GM19455 (cell line): ENCODE data around the gene AQP7.
"Not testable (repeated sequence)": the region's sequence is repeated elsewhere in the genome, so short reads cannot be mapped to it uniquely, and the experiment has no call there.

Source experiments
- ATAC-seq: cut with Tn5 transposase; IDR thresholded peaks from one replicate; pipeline ENCODE4 v1.9.1; 2021; ENCODE audit not compliant: unreplicated experiment

Gene AQP7

DNA sequence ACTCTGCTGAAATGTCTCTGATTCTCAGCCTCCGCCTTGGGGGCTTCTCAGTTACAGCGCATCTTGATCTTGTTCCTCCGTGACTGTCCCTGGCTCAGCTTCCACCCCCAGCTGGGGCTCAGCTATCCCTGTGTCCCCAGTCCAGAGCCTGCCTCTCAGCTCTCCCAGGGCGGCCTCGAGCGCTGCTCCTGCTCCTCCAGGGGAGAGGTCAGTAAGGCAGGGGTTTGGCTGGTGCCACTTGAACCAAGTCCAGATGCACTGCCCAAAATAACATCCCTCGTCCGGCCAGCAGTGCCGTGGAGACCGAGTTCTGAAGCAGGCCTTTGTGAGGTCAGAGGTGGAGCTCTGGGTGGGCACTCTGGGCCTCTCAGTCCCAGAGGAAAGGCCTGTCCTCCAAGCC lies at the start of gene AQP7:
Gene AQP7, minus strand, starts transcription at position 198 of the 400 bp plus-strand sequence. CDS start 1,306 bp downstream, outside the sequence.
- not testable (repeated sequence) for ATAC-seq

DNA sequence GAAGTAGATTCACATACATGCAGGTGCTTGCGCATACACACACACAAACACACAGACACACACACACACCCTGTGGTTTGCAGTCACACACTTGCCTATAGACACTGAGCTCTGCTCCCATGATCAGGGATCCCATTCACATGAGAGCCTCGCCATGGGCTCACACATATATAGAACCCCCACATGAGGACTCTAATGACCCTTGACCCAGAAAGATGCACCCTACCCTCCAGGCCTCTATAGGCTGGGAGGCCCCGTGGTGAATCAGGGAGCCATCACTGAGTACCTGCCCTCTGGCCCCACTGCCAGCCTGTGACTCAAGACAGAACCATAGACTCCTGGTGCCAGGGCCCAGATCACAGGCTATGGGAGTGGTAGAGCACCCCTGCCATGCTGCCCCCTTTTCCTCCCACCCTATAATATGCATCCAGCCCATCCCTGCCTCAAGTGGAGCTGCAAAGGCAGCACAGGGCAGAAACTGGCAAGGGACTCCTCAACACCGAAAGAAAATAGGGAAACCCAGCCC lies 48.3 kb upstream of the AQP7 start:
- no peak for ATAC-seq

DNA sequence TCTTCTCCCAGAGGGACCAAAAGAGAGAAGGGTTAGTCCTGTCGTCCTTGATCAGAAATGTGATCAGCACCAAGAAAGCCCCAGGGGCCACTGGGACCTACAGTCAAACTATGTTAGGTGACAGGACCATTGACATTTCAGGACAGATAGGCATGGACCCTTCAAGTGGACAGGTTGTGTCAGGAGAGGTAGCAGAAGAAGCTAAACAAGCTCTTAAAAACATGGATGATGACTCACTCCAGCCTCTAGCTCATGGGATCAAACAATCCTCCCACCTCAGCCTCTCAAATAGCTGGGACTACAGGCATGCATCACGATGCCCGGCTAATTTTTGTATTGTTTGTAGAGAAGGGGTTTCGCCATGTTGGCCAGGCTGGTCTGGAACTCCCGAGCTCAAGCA lies 47.3 kb upstream of the AQP7 start:
- ATAC-seq = no peak

DNA sequence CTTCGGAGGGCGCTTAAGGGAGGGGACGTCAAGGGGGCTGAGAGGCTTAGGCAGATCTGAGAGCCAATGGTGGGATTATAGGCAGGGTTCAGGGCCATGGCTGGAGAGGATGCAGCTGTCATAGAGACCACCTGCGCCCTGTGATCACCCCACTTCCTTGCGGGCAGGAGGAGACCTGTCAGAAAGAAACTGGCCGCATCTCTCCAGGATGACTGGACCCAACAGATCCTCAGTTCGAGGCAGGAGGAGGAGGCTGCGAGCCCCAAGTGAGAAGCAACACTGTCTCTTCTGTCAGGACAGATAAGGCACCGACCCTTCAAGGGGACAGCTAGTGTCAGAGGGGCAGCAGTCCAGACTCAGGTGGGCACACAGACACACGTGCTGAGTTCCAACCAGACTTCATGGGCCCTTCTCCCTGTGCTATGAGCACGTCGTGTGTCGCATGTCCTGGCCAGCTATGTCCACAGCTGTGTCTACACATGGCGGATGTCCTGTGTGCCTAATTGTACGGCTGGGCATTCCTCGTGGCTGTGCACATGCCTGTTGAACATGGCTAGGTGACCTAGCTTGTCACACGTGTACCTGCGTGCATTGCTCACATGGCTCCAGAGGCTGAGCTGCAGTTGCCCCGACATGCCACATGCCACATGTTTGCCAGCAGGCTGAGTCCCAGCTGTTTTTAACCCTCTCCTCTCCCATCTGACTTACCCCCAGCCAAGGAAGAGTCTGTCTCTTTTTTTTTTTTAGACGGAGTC lies 45.6 kb upstream of the AQP7 start:
- ATAC-seq = no peak

DNA sequence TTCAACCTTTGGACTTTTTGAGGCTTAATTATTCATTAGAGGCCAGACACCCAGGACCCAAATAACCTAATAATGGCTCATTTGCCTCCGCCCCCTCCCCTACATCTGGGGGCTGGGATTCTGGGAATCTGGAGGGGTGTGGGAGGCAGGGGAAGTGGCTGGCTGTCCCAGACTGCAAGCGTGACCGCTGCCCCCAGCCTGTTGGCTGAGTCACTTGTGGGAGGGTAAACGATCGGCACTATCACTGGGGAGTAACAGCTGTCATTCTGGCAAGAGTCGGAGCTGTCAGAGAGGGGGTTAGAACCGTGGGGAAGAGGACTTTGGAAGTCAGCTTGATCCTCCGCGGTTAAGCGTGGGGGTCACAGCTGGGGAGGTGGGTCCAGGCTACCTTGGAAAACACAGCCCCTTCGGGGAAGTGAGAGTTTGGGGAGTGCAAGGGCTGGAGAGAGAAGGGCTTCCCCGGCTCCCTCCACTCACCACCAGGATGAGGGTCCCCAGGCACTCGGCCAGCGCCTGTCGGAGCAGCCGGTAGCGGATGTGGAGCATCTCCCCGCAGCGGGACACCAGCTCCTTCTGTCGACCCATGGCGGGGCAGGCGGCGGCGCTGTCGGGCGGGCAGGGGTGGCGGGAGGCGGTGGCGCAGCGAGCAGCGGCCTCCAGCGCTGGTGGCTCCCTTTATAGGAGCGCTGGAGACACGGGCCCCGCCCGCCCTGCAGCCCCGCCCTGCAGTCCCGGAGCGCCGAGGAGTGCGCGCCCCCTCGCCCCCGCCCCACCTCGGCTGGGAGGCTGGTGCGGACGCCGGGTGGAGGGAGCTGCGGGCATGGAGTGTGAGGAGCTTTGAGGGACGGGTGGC lies 44.8 kb upstream of the AQP7 start, which contains the start of gene AQP3:
Gene AQP3, minus strand, starts transcription at position 648 of the 853 bp plus-strand sequence. Its CDS starts 63 bp downstream, at position 585.
- ATAC-seq = peak; percentile 24

DNA sequence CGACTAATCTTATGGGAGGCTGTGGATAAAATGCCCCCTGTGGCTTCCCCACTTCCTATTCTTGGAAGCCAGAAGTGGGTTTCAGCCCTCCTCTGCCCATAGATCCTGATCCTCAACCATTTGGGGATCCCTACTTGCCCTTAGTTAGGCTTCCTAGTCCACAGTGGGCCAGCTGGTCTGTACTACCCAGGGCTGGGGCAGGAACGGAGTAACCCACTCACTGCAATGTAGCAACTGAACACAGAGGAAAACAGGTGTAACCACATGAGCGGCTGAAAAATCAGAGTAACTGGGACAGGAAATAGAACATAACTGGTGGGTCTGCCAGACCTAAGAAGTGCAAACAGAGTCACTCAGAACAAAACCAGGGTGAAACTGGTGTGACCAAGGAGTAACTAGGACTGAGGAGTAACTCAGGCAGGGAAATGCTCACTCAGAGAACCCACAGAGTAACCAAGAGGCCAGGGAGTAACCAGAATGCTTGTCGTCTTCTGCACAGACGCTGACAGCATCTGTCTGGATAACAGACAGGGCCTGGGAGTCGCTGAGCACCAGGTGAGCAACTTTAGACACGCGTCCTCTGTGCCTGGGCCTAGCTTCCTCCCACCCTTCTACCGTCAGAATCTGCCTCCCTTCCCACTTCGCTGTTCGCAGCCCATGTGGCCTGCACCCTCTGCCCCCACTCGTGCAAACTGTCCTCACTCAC lies 44.0 kb upstream of the AQP7 start:
- ATAC-seq = peak; percentile 89

DNA sequence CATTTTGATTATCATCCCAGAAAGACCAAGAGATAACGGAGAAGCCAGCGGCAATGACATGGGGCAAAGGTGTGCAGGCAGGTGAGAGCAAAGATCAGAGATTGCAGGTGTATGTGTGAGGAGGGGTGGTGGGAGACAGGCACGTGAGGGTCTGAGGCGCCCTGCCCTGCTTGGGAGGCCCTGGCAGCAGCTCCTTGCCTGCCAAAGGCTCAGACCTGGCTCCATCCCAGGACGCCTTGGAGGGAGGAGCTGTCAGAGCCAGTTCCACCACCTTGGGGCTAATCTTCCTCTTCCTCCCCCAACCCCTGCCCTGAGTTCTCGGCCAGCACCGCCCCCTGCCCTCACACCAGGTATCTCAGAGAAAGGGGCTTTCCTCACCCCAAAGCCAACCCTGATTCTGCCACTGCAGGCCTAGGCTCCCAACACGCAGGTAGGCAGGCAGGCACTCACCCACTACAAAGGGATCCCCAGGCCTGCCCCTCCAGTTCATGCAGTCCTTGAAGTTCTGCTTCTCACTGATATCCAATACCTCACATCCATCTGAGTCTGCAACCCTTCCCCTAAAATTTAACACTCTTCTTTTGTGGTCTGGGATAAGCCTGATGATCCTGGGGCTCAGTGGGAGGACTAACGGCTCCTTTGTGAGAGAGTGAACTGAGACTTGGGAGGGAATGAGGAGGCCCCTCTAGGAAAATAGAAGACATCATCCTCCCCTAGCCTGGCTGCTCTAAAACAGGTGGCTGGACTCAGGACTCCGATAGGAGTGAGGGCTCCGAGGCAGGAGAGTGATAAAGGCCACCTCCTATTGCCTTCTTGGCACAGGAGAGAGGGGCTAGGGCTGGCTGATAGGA lies 43.2 kb upstream of the AQP7 start:
- ATAC-seq = no peak

DNA sequence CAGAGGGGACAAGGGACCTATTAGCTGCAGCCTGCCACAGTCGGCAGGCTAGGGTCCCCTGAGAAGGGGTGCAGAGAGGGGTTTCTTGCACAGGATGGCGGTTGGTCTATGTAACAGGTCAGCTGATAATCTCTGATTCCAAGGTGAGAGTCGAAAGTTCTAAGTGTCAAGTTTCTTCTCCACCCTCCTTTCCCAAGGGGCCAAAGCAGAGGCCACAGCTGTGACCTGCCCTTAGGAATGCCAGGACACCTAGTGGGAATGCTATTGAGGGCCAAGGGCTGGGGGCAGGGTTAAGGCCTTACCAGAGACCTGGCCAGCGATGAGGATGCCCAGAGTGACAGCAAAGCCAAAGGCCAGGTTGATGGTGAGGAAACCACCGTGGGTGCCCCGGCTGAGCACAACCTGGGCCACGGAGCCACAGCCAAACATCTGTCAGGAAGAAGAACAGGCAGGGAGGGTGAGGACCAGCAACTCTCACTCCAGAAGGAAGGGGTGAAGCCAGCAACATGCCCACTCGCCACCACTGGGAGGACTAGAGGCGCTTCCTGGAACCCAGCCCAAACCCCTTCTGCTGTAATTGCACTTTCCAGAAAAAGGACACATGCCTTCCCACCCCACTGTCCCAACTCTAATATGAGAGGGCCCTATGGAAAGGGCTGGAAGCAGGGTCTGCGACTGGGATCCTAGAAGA lies 41.2 kb upstream of the AQP7 start:
- ATAC-seq = no peak

DNA sequence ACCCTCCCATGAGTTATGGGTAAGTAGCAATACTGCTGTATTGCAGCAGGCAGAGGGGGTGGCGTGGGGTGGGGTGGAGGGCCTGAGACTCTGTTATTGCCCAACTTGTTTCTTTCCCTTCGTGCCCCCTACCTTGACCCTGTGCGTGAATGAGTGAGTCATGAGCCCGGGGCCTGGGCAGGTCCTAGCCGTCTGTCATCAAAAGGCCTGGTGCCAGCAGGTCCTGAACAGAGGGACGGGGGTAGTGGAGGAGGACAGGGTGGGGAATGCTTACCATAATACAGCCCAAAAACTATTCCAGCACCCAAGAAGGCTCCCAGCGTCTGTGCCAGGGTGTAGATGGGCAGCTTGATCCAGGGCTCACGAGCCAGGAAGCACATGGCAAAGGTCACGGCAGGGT lies 40.7 kb upstream of the AQP7 start:
- ATAC-seq = no peak

DNA sequence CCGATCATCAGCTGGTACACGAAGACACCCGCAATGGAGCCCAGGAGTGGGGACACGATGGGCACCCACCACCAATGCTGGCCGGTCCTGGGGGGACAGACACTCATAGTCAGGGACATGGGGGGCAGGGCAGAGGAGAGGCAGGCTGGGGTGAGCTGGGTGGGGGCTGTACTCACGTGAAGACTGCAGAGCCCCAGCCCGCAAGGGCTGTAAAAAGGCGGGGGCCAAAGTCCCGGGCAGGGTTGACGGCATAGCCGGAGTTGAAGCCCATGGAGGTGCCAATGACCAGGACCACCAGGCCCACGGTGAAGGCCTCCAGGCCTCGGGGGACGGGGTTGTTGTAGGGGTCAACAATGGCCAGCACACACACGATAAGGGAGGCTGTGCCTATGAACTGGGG lies 39.8 kb upstream of the AQP7 start:
- ATAC-seq = no peak

DNA sequence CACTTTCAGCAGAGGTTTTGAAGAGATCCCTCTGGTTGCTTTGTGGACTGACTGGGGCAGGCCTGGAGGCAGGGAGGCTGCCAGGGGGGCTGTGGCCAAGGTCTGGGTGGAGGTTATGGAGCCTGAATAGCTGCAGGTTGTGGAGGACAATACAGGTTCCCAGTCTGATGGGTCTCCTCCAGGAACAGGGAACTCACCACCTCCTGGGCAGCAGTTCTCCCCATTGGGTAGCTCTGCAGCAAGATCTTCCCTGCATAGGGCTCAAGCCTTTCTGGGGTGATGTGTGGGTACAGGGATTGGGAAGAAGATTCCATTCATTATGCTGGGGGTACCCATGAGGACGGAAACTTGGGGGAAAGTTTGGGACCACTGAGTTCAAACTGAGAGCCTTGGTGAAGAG lies 38.2 kb upstream of the AQP7 start:
- no peak for ATAC-seq

DNA sequence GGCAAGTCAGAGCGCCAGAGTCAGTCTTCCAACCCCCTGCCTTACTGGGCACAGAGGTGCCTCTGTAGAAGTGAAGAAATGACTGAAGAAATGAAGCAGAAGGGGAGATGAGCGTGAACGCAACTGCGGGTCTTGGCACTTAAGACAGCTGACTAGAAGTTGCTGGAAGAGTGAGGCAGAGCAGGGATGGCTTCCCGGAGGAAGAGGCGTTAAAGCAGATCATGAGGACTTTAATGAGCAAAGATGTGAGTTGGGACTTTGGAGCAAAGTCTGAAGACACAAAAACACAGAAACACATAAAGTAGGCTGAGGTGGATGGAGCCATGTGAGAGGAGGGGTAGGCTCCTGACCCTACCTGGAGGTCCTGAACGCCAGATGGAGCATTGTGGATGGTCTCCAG lies 37.8 kb upstream of the AQP7 start:
- no peak for ATAC-seq

DNA sequence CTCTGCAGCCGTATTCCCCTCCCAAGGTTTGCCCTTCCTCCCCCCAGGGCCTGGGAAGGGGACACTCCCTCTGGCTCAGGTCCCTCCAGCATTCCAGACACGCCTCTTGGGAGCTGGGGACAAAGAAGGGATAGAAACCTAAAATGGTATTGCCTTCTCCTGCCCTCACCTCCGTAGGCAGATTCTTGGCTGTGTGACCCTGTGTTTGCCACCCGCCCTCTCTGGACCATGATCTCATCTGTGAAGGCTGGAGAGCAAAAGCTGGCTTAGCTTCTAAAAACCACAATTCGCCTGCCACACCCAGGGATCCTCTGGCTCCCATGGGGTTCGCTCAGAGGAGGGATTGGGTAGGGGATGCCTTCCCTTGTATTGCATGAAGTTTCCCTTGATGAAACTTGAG lies 37.4 kb upstream of the AQP7 start:
- ATAC-seq = no peak

DNA sequence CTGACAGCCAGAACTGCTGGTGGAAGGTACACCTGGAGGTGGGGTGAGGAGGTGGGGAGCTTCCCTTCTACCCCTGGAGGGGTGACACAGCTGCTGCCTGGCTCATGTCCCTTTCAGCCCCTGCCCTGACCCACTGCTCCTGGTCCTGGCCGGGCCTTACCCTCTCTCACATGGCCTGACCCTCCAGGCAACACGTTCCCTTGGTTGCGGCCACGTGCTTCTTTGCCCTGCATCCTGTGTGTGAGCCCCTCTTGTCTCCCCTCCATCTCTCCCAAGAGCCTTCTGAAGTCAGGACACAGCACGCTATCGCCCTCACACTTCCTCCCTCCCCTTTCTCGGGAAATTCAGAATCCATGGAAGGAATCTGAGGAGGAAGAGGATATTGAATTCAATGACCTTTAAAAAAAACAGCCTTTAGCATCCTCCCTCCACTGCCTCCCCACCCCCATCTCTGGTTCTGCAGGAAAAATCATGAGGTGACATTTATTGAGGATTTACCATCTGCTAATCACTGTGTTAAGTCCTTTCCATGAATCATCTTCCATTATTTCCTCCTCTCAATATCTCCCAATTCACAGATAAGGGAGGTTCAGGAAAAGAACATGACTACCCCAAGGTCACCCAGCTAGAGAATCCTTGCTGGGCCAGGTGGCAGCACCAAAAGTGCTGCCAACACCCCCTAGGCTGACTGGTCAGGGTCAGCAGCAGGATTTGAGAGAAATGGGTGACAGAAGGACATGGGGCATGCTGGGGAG lies 36.7 kb upstream of the AQP7 start:
- no peak for ATAC-seq

DNA sequence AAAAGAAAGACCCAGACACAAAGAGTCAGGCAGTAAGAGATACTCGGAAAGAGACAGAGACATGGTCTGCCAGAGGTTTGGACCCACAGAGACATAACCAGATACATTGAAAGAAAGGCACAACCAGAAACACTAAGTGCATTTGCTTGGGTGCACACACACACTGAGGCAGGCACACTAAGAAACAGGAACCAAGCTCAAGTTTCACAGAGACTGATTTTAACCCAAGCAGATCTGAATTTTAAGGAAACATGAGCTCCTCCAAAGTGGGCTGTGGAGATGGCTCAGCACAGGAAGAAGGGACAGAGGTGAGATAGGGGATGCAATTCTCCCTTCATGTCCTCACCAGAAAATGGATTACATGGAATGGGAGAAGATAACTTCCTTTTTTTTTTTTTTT lies 35.5 kb upstream of the AQP7 start:
- no peak for ATAC-seq

DNA sequence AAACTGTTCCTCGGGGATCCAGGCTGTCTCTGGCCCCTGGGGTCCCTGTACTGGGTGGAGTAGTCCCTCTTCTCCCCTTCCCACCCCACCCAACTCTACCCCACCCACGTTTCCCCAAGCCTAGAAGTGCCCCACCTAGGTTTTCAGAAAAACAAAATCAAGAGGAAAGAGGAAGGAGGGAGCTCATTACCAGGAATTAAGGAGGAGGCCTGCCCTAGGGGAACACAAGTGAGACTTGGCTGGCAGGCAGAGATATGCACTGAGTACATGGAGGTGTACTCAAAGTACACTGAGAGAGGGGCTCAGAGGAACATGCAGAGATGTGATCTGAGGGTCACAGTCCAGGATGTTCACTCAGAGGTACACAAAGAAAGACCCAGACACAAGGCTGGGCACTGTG lies 34.8 kb upstream of the AQP7 start:
- ATAC-seq = no peak

DNA sequence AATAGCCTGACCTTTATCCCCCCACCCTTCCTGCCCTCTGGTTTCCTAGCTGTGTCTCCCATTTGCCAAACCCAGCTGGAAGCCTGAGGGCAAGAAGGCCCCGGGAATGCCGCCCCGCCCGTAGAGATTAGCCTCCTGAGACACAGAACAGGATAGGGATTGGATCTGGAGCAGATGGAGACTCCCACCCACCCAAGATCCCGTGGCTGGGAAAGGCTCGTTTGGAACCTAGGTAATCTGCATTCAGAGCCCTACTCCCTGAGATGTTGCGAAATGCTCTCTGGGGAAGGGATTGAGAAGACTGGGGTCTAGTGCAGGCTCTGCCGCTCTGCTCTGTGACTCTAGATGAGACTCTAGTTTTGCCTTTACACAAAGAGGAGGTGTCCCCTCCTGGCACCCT lies 34.1 kb upstream of the AQP7 start:
- ATAC-seq = no peak

DNA sequence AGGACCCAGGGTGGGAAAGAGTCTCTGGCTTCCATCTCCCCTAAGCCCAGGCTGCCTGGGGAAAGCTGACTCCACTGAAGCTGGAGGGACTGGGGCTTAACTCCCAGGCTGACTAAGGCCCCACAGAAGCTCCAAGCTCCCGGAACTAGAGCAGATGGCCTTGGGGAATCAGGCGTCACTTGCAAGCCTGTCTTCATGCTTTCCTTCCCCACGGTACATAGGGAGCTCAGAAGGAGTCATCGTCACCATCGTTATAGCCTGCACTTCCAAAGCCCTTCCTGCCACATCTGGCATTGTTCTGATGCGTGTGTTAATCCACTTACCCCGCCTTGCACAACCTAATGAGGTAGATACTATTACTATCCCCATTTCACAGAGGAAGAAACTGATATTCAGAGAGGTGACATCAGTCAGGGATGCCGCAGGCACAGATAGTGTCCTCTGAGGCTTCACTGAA lies 33.5 kb upstream of the AQP7 start:
- no peak for ATAC-seq
